K562 (cell line): ENCODE measurements around the gene EML3. TPM values are rescaled to one million over a fixed set of nuclear protein-coding genes. Genes with fewer than 3 reads are reported as not detected.
A peak's percentile ranks its signal among the peaks of the same experiment; 100 is the strongest.

ENCODE experiments used
- ARID2 ChIP-seq: fragments of 450-650 bp; IDR thresholded peaks from 2 replicates; pipeline ENCODE4 v1.6.1; 2017; ENCODE audit warnings: antibody characterized with exemption, mild to moderate bottlenecking
- GATAD2A ChIP-seq: fragments of 450-650 bp; IDR thresholded peaks from 2 replicates; pipeline ENCODE4 v1.6.1; 2017
- HDAC6 ChIP-seq: IDR thresholded peaks from 2 replicates; pipeline ENCODE4 v1.6.1; 2012; ENCODE audit warnings: low read depth, mild to moderate bottlenecking, control low read depth, inconsistent platforms, low read length, moderate library complexity
- SMARCC2 ChIP-seq: fragments of 450-650 bp; IDR thresholded peaks from 2 replicates; pipeline ENCODE4 v1.6.1; 2017; ENCODE audit warnings: antibody characterized with exemption, moderate library complexity, mild to moderate bottlenecking, low read depth
- TRIM28 ChIP-seq: fragments of 450-650 bp; IDR thresholded peaks from 2 replicates; pipeline ENCODE4 v1.6.1; 2017
- XRCC4 ChIP-seq: IDR thresholded peaks from one replicate; pipeline ENCODE4 v1.6.1; 2011; ENCODE audit not compliant: insufficient read depth, insufficient read length; ENCODE audit errors: extremely low read depth
- ZNF696 ChIP-seq: fragments of 250-450 bp; sonication (Bioruptor Pico); conservative IDR thresholded peaks from 2 replicates; pipeline ENCODE4 v1.4.0; 2020; ENCODE audit warnings: mild to moderate bottlenecking, moderate library complexity
- ZSCAN32 ChIP-seq: fragments of 450-650 bp; formaldehyde crosslinking; IDR thresholded peaks from 2 replicates; pipeline ENCODE4 v1.4.0; 2020; ENCODE audit warnings: mild to moderate bottlenecking, moderate library complexity
- polyA plus RNA-seq, 8 experiments: library from polyadenylated mRNA; depleted of rRNA in 4 of 8; stranded (reverse) in 5 of 8; unstranded in 3 of 8; fragments of >200 nt; fragmentation: Nextera tagmentation in 2 of 8; fragmentation: Illumina TruSeq in 1 of 8; extraction: Ambion mirVana in 2 of 8; extraction: Trizol in 1 of 8; gene quantifications; 2 replicates each; pipeline versions ENCODE4 v1.2.1 to v1.2.3, GENCODE V29; 2011 to 2014; ENCODE audit warnings: inconsistent platforms in 1 of 8, missing spikeins in 1 of 8
- total RNA-seq, 7 experiments: library from RNA; depleted of rRNA in 6 of 7; stranded (reverse); fragments of >200 nt in 6 of 7; fragmentation: Illumina TruSeq in 2 of 7; extraction: Trizol in 2 of 7; gene quantifications; 2 replicates each; pipeline versions ENCODE4 v1.2.1 to v1.2.3, GENCODE V29; 2011 to 2021; ENCODE audit warnings: low replicate concordance in 1 of 7
- TF ChIP-seq, protein P1 (sequence below), 3 experiments: fragments of 200-800 bp in 1 of 3; fragments of 250-450 bp in 1 of 3; fragments of 450-650 bp in 1 of 3; sonication (Bioruptor Pico) in 1 of 3; sonication (Bioruptor generic) in 1 of 3; formaldehyde crosslinking in 1 of 3; IDR thresholded peaks; 2 replicates each; pipeline versions ENCODE4 v1.6.1 to v1.8.0; 2016 to 2022; ENCODE audit warnings: mild to moderate bottlenecking in 2 of 3, missing genetic modification characterization in 2 of 3, missing compliant biosample characterization in 1 of 3, moderate library complexity in 1 of 3
- TF ChIP-seq, protein P2 (sequence below): sonication (generic); formaldehyde crosslinking; IDR thresholded peaks from 2 replicates; pipeline ENCODE4 v1.8.0; 2023; ENCODE audit warnings: missing genetic modification reagents, mild to moderate bottlenecking, borderline replicate concordance
- TF ChIP-seq, protein P3 (sequence below): fragments of 450-650 bp; IDR thresholded peaks from 2 replicates; pipeline ENCODE4 v1.7.0; 2016; ENCODE audit warnings: borderline replicate concordance

The EML3 gene
- total and polyA plus RNA-seq, 9 of the 15 experiments (the other 6 are each of a cell fraction or from before 2014, with no cell fraction given), result 0.32 to 90.5 (median 26.4) TPM

DNA sequence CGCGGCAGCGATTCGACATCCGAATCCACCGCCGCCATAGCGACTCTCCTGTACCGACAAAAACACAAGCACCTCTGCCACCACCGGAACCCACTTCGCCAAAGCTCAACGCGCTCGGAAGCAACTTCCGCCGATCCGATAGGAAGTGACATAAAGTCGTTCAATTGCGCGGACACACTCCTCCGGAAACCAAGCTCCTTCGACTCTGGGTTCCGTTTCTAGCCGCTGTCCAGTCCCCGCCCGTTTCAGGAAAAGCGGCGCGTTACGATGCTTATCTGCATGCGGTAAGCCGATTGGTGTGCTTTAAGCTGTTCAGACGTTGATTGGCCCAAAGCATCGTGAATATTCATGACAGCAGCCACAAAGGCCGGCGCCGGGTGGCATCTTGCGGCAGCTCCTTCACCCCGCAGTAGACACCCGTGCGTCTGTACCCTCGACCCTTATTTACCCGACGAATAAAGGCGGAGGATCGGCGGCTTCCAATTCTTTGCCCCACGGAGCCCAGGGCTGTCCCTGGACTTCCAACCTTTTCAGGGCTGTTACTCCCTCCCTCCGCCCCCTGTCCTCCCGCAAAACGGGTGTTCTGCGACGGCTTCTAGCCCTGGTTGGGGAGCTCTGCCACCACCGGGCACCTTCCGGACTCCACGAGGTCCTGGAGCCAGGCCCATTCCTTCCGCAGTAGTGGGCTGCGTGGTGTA, 21.0 kb downstream of the EML3 start, which contains the start of gene TUT1 (continued):
- no peak for TF ChIP-seq ZSCAN32 (CRISPR knock-in tag)
- TF ChIP-seq XRCC4, result no peak
- TF ChIP-seq, protein P1, sequence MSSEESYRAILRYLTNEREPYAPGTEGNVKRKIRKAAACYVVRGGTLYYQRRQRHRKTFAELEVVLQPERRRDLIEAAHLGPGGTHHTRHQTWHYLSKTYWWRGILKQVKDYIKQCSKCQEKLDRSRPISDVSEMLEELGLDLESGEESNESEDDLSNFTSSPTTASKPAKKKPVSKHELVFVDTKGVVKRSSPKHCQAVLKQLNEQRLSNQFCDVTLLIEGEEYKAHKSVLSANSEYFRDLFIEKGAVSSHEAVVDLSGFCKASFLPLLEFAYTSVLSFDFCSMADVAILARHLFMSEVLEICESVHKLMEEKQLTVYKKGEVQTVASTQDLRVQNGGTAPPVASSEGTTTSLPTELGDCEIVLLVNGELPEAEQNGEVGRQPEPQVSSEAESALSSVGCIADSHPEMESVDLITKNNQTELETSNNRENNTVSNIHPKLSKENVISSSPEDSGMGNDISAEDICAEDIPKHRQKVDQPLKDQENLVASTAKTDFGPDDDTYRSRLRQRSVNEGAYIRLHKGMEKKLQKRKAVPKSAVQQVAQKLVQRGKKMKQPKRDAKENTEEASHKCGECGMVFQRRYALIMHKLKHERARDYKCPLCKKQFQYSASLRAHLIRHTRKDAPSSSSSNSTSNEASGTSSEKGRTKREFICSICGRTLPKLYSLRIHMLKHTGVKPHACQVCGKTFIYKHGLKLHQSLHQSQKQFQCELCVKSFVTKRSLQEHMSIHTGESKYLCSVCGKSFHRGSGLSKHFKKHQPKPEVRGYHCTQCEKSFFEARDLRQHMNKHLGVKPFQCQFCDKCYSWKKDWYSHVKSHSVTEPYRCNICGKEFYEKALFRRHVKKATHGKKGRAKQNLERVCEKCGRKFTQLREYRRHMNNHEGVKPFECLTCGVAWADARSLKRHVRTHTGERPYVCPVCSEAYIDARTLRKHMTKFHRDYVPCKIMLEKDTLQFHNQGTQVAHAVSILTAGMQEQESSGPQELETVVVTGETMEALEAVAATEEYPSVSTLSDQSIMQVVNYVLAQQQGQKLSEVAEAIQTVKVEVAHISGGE (CRISPR knock-in tag; IDR thresholded peaks at IDR 0.05), result peak; percentile 97 to 100 (median 99)
- no peak for TF ChIP-seq HDAC6
- no peak for TF ChIP-seq SMARCC2
- TF ChIP-seq, protein P2, sequence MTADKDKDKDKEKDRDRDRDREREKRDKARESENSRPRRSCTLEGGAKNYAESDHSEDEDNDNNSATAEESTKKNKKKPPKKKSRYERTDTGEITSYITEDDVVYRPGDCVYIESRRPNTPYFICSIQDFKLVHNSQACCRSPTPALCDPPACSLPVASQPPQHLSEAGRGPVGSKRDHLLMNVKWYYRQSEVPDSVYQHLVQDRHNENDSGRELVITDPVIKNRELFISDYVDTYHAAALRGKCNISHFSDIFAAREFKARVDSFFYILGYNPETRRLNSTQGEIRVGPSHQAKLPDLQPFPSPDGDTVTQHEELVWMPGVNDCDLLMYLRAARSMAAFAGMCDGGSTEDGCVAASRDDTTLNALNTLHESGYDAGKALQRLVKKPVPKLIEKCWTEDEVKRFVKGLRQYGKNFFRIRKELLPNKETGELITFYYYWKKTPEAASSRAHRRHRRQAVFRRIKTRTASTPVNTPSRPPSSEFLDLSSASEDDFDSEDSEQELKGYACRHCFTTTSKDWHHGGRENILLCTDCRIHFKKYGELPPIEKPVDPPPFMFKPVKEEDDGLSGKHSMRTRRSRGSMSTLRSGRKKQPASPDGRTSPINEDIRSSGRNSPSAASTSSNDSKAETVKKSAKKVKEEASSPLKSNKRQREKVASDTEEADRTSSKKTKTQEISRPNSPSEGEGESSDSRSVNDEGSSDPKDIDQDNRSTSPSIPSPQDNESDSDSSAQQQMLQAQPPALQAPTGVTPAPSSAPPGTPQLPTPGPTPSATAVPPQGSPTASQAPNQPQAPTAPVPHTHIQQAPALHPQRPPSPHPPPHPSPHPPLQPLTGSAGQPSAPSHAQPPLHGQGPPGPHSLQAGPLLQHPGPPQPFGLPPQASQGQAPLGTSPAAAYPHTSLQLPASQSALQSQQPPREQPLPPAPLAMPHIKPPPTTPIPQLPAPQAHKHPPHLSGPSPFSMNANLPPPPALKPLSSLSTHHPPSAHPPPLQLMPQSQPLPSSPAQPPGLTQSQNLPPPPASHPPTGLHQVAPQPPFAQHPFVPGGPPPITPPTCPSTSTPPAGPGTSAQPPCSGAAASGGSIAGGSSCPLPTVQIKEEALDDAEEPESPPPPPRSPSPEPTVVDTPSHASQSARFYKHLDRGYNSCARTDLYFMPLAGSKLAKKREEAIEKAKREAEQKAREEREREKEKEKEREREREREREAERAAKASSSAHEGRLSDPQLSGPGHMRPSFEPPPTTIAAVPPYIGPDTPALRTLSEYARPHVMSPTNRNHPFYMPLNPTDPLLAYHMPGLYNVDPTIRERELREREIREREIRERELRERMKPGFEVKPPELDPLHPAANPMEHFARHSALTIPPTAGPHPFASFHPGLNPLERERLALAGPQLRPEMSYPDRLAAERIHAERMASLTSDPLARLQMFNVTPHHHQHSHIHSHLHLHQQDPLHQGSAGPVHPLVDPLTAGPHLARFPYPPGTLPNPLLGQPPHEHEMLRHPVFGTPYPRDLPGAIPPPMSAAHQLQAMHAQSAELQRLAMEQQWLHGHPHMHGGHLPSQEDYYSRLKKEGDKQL, result no peak
- TF ChIP-seq, protein P3, sequence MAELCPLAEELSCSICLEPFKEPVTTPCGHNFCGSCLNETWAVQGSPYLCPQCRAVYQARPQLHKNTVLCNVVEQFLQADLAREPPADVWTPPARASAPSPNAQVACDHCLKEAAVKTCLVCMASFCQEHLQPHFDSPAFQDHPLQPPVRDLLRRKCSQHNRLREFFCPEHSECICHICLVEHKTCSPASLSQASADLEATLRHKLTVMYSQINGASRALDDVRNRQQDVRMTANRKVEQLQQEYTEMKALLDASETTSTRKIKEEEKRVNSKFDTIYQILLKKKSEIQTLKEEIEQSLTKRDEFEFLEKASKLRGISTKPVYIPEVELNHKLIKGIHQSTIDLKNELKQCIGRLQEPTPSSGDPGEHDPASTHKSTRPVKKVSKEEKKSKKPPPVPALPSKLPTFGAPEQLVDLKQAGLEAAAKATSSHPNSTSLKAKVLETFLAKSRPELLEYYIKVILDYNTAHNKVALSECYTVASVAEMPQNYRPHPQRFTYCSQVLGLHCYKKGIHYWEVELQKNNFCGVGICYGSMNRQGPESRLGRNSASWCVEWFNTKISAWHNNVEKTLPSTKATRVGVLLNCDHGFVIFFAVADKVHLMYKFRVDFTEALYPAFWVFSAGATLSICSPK, result no peak
- peak; percentile 8; the same call in 1 of the 2 replicates for TF ChIP-seq TRIM28
- peak; percentile 55; the same call in 1 of the 2 replicates for TF ChIP-seq GATAD2A
- no peak for TF ChIP-seq ZNF696 (CRISPR knock-in tag)
- TF ChIP-seq ARID2, result no peak
